Neural progenitor cell (in vitro differentiated cells): ENCODE measurements around the gene SMIM45.

Experiments used
- DNase-seq: peaks from one replicate; pipeline ENCODE4 v3.0.0-alpha.2; 2016; ENCODE audit warnings: low spot score
- H2AFZ ChIP-seq: fragments of 200-600 bp; sonication (generic); replicated peaks from 2 replicates; pipeline ENCODE4 v1.6.1; 2016; ENCODE audit warnings: antibody characterized with exemption
- H3F3A ChIP-seq: fragments of 200-600 bp; sonication (generic); 2 replicates; pipeline ENCODE4 v1.6.1; 2016; ENCODE audit warnings: antibody characterized with exemption, low read depth
- H3K27ac ChIP-seq: fragments of 200-600 bp; sonication (generic); 2 replicates; pipeline ENCODE4 v1.5.1; 2016; ENCODE audit warnings: mild to moderate bottlenecking
- H3K27me3 ChIP-seq: fragments of 200-600 bp; sonication (generic); 2 replicates; pipeline ENCODE4 v1.6.1; 2016; ENCODE audit warnings: mild to moderate bottlenecking, moderate library complexity
- H3K36me3 ChIP-seq: fragments of 200-600 bp; sonication (generic); 2 replicates; pipeline ENCODE4 v1.5.1; 2016
- H3K4me1 ChIP-seq: fragments of 200-600 bp; sonication (generic); 2 replicates; pipeline ENCODE4 v1.6.1; 2016; ENCODE audit warnings: mixed run types
- H3K4me2 ChIP-seq: fragments of 200-600 bp; sonication (generic); 2 replicates; pipeline ENCODE4 v1.6.1; 2016
- H3K4me3 ChIP-seq: fragments of 200-600 bp; sonication (generic); 2 replicates; pipeline ENCODE4 v1.5.1; 2016
- H3K79me2 ChIP-seq: fragments of 200-600 bp; sonication (generic); 2 replicates; pipeline ENCODE4 v1.6.1; 2016; ENCODE audit warnings: low read depth
- H3K9ac ChIP-seq: fragments of 200-600 bp; sonication (generic); 2 replicates; pipeline ENCODE4 v1.6.1; 2016
- H3K9me3 ChIP-seq: fragments of 200-600 bp; sonication (generic); 2 replicates; pipeline ENCODE4 v1.5.1; 2016; ENCODE audit warnings: low read depth
- H4K20me1 ChIP-seq: fragments of 200-600 bp; sonication (generic); 2 replicates; pipeline ENCODE4 v1.6.1; 2016; ENCODE audit warnings: low read depth
- H3K27ac Mint-ChIP-seq: 3 replicates; pipeline ENCODE4 v1.8.0; 2021; ENCODE audit warnings: mixed read lengths
- H3K27me3 Mint-ChIP-seq: 2 replicates; pipeline ENCODE4 v1.8.0; 2022; ENCODE audit warnings: low read depth, mild to moderate bottlenecking, inconsistent platforms, moderate library complexity, mixed read lengths; ENCODE audit not compliant: insufficient read depth
- H3K36me3 Mint-ChIP-seq: 3 replicates; pipeline ENCODE4 v1.8.0; 2021; ENCODE audit warnings: mixed read lengths
- H3K4me1 Mint-ChIP-seq: 3 replicates; pipeline ENCODE4 v1.8.0; 2021; ENCODE audit warnings: mixed read lengths
- H3K4me3 Mint-ChIP-seq: 3 replicates; pipeline ENCODE4 v1.8.0; 2021; ENCODE audit warnings: mild to moderate bottlenecking, moderate library complexity, mixed read lengths
- H3K9me3 Mint-ChIP-seq: 3 replicates; pipeline ENCODE4 v1.8.0; 2020; ENCODE audit warnings: mixed read lengths
- CTCF ChIP-seq: fragments of 200-600 bp; sonication (generic); IDR thresholded peaks from 2 replicates; pipeline ENCODE4 v1.5.1; 2017; ENCODE audit warnings: antibody characterized with exemption, mild to moderate bottlenecking
- EZH2 ChIP-seq: fragments of 200-600 bp; sonication (generic); IDR thresholded peaks from 2 replicates; pipeline ENCODE4 v1.6.1; 2017; ENCODE audit warnings: antibody characterized with exemption, mild to moderate bottlenecking, moderate library complexity
- EZH2phosphoT487 ChIP-seq: fragments of 200-600 bp; sonication (generic); IDR thresholded peaks from 2 replicates; pipeline ENCODE4 v1.6.1; 2017; ENCODE audit warnings: antibody characterized with exemption

The SMIM45 gene

GRCh38 chr22:41917903-41918791 is 33.8 kb upstream of the SMIM45 start:
- no peak overlapping the region for H2AFZ ChIP-seq
- H3K27me3 ChIP-seq, result peaks cover 100% of the 10 kb centered on the region
- H3K4me3 ChIP-seq, result no peak overlapping the region
- no peak for DNase-seq
- no peak overlapping the region for H3K27ac ChIP-seq
- H3K9me3 ChIP-seq, result no peaks in the 10 kb centered on the region
- Mint-ChIP-seq H3K36me3 (no peaks in the 10 kb centered on the region), H3K27me3 (peaks cover 45% of the 10 kb centered on the region), H3K4me1 (peaks cover 22% of the 10 kb centered on the region), H3K9me3 (no peaks in the 10 kb centered on the region), H3K27ac (no peak overlapping the region), H3K4me3 (peak overlapping the region; percentile 74)
- TF ChIP-seq CTCF, result no peak
- TF ChIP-seq EZH2, result no peak
- TF ChIP-seq EZH2phosphoT487, result no peak
- H3K4me1 ChIP-seq, result peaks cover 20% of the 10 kb centered on the region
- peaks cover 14% of the 10 kb centered on the region for H3F3A ChIP-seq
- H4K20me1 ChIP-seq, result peaks cover 69% of the 10 kb centered on the region
- H3K4me2 ChIP-seq, result no peak overlapping the region
- no peaks in the 10 kb centered on the region for H3K36me3 ChIP-seq
- no peaks in the 10 kb centered on the region for H3K79me2 ChIP-seq
- H3K9ac ChIP-seq, result no peak overlapping the region

- H3K27me3 ChIP-seq, result peaks cover 100% of the 10 kb centered on the region
- no peaks in the 10 kb centered on the region for H3K36me3 ChIP-seq
- H3K4me2 ChIP-seq, result peak overlapping the region; percentile 67
- no peaks in the 10 kb centered on the region for H3K9me3 ChIP-seq
- peaks cover 14% of the 10 kb centered on the region for H3F3A ChIP-seq
- H3K9ac ChIP-seq, result no peak overlapping the region
- no peak overlapping the region for H3K27ac ChIP-seq
- Mint-ChIP-seq H3K4me3 (peak overlapping the region; percentile 76), H3K9me3 (no peaks in the 10 kb centered on the region), H3K4me1 (peaks cover 20% of the 10 kb centered on the region), H3K27me3 (peaks cover 43% of the 10 kb centered on the region), H3K36me3 (no peaks in the 10 kb centered on the region), H3K27ac (no peak overlapping the region)
- TF ChIP-seq EZH2 (peak; percentile 83), EZH2phosphoT487 (peak; percentile 61), CTCF (no peak)
- peaks cover 60% of the 10 kb centered on the region for H4K20me1 ChIP-seq
- peaks cover 20% of the 10 kb centered on the region for H3K4me1 ChIP-seq
- peak overlapping the region; percentile 37 for H3K4me3 ChIP-seq
- H2AFZ ChIP-seq, result no peak overlapping the region
- no peaks in the 10 kb centered on the region for H3K79me2 ChIP-seq
- DNase-seq, result peak; percentile 53
Measured at GRCh38 chr22:41919357-41920224, 32.4 kb upstream of the SMIM45 start.

GRCh38 chr22:41920271-41920976 is 31.5 kb upstream of the SMIM45 start:
- no peak for TF ChIP-seq EZH2phosphoT487
- TF ChIP-seq EZH2, result peak; percentile 13
- TF ChIP-seq CTCF, result no peak
- peaks cover 60% of the 10 kb centered on the region for H4K20me1 ChIP-seq
- H3K4me1 ChIP-seq, result peaks cover 15% of the 10 kb centered on the region
- H3K27ac ChIP-seq, result no peak overlapping the region
- Mint-ChIP-seq H3K4me3 (no peak overlapping the region), H3K27me3 (peaks cover 45% of the 10 kb centered on the region), H3K9me3 (no peaks in the 10 kb centered on the region), H3K27ac (no peak overlapping the region), H3K36me3 (peaks cover 2% of the 10 kb centered on the region), H3K4me1 (peaks cover 25% of the 10 kb centered on the region)
- DNase-seq, result no peak
- H3K9me3 ChIP-seq, result no peaks in the 10 kb centered on the region
- no peak overlapping the region for H3K9ac ChIP-seq
- no peak overlapping the region for H2AFZ ChIP-seq
- H3K36me3 ChIP-seq, result no peaks in the 10 kb centered on the region
- H3K27me3 ChIP-seq, result peaks cover 100% of the 10 kb centered on the region
- peaks cover 19% of the 10 kb centered on the region for H3F3A ChIP-seq
- H3K79me2 ChIP-seq, result no peaks in the 10 kb centered on the region
- no peak overlapping the region for H3K4me3 ChIP-seq
- peak overlapping the region; percentile 67 for H3K4me2 ChIP-seq
